GM18502 (cell line): ENCODE measurements around the gene ARHGAP45.

Experiments
- ATAC-seq: cut with Tn5 transposase; IDR thresholded peaks from one replicate; pipeline ENCODE4 v1.9.1; 2021; ENCODE audit warnings: mild to moderate bottlenecking; ENCODE audit not compliant: unreplicated experiment, poor library complexity

The ARHGAP45 gene

DNA sequence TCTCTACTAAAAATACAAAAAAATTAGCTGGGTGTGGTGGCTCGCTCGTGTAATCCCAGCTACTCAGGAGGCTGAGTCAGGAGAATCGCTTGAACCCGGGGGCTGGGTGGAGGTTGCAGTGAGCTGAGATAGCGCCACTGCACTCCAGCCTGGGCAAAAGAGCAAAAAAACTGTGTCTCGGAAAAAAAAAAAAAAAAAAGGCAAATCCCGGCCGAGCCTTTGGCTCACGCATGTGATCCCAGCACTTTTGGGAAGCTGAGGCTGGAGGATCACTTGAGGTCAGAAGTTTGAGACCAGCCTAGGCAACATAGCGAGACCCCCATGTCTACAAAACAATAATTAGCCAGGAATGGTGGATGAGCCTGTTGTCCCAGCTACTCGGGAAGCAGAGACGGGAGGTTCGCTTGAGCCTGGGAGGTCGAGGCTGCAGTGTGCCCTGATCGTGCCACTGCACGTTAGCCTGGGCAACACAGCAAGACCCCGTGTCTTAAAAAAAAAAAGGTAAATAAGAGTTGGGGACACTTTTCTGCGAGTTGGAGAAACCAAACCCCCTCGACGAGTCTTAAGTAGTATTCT lies 36.3 kb downstream of the ARHGAP45 start:
- ATAC-seq, result no peak

DNA sequence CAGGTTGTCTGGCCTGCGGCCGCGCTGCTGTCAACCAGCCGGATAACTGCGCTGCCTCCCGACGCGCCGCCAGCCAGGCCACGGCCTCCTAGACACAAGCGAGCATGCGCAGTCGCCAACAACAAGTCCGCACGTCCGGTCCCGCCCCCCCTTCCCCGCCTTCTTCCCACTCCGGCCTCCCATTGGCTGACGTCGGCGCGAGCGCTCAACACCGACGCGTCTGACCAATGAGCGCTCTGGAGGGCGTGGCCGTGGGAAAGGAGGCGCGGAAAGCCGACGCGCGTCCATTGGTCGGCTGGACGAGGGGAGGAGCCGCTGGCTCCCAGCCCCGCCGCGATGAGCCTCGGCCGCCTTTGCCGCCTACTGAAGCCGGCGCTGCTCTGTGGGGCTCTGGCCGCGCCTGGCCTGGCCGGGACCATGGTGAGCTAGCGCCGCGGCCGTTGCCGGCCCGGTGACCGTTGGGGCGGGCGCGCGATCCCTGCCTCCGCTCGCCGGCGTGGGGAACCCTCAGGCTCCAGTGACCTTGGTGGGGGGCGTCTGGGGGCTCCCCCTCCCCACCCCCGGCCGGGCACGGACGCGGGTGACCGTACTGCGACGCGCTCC lies 36.8 kb downstream of the ARHGAP45 start, which contains the start of gene GPX4:
Gene GPX4 (plus strand): TSS at position 287 of the 603 bp plus-strand sequence. CDS start 50 bp downstream, at position 337.
- peak; percentile 63 for ATAC-seq

DNA sequence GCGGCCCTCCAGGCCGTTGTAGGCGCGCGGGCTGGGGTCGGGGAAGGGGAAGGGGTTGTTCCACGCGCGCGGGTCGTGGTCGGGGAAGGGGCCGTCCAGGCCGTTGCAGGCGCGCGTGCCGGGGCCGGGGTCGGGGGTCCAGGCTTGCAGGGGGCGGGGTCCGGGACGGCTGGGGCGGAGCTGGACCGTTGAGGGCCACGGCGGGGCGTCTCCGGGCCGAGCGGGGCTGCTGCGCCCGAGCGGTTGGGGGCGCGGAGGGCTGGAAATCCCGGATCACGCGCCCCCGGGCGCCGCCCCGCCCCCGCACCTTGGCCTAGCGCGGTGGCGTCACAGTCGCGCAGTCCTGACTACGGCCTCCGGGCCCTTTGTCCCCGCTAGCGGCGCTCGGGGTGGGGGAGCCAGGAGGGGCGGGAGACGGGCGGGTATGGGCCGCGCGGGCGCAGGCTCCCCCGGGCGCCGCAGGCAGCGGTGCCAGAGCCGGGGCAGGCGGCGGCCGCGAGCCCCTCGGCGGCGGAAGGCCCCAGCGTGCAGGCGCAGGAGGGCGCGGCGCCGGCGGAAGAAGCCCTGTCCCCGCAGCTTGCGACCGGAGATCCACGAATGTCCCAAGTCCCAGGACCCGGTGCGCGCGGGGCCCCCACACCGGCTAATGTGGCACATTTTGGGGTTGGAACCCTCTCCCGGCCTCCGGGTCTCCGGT lies 37.5 kb downstream of the ARHGAP45 start:
- ATAC-seq, result peak; percentile 28

DNA sequence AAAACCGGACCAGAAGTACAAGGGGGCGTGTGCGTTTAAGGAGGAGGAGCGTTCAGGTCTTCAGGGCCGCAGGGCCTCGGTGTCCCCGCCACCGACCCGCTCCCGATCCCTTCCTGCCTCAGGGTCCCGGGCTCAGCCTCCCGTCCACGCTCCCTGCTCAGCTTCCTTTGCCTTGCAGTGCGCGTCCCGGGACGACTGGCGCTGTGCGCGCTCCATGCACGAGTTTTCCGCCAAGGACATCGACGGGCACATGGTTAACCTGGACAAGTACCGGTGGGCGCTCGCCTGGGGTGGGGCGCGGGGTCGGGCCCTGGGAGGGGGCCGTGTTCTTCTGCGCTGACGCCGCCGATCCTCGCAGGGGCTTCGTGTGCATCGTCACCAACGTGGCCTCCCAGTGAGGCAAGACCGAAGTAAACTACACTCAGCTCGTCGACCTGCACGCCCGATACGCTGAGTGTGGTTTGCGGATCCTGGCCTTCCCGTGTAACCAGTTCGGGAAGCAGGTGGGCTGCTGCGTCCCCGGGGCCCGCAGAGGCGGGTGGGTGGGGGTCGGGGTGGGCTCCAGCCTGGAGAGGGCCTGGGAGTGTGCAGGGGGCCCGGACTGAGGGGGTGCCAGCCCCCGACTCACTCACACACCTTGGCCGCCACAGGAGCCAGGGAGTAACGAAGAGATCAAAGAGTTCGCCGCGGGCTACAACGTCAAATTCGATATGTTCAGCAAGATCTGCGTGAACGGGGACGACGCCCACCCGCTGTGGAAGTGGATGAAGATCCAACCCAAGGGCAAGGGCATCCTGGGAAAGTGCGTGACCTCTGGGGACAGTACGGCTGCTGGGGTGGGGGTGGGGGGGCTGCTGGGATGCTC lies 38.3 kb downstream of the ARHGAP45 start:
- peak; percentile 9 for ATAC-seq

DNA sequence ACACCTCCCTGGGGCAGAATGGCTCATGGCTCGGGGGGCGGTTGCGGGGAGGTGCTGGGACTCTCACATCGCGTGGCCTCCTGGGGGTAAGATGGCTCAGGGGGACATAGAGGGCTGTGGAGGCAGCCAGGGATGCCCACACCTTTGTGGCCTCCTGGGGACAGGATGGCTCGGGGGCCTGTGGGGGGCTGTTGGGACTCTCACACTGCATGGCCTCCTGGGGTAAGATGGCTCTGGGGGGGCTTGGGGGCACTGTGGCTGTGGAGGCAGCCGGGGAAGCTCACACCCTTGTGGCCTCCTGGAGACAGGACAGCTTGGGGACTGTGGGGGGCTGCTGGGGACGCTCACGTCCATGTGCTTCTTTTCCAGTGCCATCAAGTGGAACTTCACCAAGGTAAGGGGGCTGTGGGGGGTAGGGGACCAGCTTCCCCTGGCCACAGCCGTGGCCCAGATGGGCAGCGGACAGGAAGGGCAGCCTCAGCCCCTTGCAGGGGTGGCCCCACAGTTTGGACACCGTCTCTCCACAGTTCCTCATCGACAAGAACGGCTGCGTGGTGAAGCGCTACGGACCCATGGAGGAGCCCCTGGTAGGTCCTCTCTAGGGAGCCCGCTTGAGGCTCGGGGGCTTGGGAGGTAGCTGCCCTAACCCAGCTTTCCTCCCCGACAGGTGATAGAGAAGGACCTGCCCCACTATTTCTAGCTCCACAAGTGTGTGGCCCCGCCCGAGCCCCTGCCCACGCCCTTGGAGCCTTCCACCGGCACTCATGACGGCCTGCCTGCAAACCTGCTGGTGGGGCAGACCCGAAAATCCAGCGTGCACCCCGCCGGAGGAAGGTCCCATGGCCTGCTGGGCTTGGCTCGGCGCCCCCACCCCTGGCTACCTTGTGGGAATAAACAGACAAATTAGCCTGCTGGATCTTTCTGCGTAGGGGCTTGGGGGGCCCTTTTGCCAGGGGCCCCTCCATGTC lies 39.2 kb downstream of the ARHGAP45 start:
- ATAC-seq, result no peak

DNA sequence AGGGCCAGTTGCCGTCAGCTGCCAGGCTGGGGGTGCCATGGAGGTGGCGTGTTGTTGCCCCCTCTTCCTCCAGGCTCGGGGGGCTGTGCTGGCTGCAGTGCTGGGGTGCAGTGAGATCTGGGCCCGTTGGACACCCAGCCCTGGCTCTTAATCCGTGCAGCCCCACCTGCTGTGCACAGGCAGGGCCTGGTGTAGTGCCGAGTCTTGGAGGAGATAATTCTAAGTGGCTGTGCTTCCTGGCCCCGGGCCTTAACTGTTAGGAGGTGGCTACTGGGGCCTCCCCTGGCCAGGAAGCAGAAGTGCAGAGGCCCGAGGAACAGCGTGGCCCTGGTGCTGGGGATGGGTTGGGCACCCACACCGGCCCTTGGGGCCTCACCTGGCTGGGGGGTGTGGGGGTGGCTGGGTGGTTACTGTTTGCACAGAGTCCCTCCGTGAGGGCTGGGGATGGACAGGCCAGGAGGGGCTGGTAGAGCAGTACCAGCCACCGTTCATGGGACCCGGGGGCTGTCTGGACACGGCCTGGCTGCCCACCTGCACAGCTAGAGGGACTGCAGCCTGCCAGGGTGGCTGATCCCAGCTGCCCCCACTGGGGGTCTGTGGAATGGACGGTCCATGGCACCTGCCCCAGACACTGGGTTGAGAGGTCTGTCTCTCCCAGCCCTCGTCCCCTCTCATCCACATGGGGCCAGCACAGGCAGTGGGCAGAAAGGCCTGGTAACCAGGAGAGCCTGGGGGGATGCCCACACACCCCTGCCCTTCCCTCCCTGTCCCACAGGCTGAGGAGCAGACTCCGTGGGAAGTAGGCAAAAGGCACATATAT lies 40.1 kb downstream of the ARHGAP45 start:
- ATAC-seq, result no peak

DNA sequence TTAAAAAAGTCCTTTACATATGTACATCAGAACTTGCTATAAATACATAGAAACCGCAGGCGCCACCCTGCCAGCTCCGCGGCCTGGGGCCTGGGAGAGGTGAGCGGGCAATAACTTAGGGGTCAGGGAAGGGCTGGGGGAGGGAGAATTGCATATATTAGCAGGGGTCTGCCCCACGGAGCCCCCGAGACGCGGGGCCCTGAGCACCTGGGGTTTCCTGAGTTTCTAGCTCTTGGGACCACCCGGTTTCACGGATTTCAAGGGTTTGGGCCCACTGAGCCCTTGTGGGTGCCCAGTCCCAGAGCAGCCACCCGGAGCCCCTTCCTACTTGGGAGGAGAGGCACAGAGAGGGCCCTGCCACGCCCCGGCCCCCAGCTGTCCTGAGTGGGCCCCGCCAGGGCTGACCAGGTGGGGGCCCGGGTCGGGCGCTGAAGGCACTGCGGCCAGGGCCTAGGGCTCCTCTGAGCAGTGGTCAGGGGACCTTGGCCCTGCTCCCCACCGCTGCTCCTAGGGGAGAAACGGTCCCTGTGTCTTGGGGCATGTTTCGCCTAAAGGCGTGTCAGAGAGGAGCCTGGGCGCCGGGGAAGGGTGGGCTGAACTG lies 40.8 kb downstream of the ARHGAP45 start:
- ATAC-seq, result no peak

DNA sequence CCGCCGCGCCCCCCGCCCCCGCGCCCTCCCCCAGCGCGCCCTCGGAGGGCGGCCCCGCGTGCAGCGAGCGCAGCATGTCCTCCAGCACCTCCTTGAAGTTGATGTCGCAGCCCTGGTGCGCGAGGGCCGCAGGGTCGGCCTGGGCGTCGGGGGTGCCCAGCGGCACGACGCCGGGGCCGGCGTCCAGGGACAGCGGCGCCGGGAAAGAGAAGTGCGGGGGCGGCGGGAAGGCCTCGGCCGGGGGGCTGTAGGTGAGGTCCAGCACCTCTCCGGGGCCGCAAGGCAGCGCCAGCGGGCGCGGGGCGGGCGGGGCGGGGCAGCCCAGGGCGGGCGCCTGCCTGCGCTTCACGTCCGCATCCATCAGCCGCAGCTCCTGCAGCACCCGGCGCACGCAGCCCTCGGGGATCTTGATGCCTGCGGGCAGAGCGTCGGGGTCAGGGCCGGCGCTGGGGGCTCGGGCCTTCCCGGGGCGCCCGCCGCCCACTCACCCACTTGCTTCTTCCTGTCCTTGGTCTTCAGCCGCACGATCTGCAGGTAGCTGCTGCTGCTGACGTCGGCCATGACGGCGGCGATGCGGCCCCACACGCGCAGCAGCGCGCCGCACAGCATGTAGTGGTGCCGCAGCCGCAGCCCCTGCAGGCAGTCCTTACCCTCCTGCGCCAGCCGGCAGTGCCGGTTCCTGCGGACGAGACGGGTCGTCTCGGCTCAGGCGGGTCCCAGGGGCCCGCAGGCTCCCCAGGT lies 41.5 kb downstream of the ARHGAP45 start:
- no peak for ATAC-seq

DNA sequence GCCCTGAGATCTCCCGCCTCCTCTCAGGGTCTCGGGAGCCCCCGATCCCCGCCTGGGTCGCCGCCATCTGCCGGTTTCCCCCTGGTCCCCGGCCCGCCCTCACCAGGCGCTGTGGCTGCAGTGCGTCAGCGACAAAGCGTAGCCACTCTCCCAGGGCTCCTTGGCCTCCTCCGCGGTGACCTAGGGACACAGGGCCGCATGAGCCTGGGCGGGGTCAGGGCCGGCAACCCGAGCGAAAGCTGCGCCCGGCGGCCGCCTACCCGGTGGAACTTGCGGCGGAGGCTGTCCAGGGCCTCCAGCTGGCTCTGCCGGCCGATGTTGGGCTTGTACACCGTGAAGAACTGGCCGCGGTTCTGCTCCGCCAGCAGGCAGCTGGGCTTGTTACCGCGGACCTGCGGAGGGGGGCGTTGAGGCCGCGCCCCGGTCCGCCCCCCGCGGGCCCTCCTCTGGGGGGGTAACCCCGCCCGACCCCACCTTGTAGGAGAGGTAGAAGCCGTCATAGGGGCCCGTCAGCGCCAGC lies 42.1 kb downstream of the ARHGAP45 start:
- no peak for ATAC-seq

DNA sequence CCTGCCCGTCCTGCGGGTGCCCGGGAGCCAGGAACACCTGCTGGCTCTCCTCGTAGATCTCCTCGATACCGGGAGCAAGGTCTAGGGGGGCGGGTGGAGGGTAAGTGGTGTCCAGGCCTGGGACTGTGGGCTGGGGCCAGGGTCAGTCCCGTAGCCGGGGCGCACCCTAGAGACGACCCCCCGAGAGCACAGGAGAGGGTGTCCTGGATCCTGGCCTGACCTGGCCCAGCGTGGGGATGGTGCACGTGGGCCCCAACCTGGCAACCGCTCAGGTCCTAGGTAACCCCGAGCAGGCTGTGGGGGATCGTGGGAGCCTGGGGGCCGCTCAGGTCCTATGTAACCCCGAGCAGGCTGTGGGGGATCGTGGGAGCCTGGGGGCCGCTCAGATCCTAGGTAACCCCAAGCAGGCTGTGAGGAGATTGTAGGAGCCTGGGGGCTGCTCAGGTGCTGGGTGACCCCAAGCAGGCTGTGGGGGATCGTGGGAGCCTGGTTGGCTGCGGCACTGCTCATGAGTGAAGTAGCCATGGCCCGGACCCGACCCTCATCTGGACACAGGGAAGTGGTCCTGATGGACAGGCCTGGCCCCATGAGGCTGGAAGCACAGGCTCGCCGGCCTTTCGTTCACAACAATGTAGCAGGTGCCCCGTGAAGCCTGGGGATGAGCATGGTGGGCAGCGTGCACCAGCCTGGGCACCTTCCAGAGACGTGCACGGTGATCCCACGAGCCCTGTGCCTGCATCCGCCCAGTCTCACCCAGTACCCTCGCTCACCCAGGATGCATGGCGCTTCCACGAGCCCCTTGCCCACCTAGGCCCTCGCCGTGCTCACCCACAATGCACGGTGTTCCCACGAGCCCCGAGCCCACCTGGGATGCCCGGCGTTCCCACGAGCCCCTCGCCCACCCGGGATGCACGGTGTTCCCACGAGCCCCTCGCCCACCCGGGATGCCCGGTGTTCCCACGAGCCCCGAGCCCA lies 43.0 kb downstream of the ARHGAP45 start:
- ATAC-seq, result no peak

DNA sequence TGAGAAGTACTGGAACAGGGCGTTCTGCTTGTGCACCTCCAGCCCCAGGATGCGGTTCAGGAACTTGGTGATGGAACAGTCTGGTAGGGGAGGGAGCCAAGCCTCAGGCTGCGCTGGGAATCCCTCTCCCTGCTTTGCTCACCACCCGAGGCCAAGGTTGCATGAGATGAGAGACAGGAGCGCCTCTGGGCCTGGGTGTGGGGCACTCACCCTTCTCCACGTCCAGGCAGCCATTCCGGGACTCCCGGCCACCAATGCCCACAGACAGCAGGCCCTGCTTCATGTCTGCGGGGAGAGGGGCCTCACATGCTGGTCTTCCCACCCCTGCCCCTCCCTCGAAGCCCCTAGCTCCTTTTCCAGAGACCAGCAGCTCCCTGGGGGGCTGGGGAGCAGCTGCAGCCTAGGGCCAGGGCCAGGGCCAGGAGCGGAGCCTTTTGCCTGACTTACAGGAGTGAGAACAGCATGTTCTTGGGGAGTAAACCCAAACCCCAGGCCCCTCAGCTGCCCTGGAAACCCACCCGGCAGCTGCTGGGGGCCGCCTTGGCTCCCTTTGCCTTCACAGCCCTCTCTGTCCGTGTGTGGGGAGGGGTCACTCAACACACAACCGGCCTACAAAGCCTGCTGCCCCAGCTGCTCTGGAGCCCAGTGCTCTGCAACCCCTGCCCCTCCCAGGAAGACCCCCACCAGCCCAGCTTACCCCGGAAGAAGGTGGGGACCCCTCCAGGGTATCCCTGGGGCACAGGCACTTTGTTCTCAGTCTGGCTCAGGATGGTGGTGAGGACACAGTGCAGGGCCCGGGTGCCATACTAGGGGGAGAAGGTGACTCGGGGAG lies 44.1 kb downstream of the ARHGAP45 start:
- ATAC-seq, result no peak

DNA sequence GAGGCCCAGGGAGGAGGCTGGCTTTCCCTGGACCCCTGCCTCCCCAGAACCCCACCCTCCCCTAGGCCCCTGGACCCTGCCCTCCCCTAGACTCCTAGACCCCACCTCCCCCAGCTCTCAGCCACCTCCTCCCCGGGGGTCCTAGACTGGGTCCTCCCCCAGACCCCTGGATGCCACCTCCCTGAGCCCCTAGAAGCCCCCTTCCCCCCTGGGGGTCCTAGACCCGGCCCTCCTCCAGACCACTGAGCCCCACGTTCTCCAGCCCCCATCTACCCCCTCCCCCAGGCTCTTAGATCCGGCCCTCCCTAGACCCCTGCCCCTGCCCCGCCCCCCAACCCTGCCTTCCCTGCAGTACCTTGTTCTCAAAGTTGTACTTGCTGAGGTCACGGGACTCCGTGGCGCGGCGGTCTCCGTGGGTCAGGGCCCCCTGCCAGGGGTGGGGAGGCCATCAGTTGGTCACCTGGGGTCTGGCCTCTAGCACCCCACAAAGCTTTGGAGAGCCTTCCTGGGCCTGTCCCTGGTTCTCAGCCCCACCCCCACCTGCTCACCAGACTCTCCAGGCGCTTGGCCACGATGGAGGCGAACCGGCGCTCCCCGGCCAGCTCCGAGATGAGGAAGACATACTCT lies 44.8 kb downstream of the ARHGAP45 start:
- ATAC-seq, result no peak

DNA sequence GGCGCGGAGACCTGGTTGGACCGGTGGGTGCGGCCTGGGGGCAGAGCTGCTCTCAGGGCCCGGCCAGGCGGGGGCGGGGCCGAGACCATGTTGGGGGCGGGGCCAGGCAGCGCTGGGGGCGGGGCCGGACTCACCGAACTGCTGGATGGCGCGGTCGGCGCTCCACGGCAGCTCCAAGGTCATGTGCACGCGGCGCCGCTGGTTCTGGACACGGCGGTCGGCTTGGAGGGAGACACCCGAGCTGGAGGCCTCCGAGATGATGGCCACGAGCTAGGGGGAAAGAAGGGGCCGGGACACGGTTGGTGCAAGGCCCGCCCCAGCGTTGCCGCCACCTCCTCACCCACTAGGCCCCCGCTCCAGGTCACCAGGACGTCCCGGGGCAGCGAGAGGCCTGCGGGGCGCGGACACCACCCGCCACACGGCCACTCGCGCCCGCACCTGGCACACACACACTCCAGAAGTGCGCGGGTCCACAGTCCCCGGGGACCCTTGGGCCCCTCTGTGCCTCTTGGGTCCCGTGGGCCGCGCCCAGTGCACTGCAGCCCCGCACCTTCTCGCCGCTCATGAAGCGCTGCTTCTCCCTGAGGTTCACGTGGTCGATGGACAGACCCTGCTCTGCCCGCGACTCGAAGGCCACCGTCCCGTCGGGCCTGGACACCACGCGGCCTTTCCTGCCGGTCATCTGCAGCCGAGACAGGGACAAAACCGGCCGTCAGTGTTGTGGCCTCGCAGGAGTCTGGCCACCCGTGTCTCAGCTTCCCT lies 45.5 kb downstream of the ARHGAP45 start:
- ATAC-seq, result no peak
